ENCODE data around the gene DGKB. TPM values are rescaled to one million over a fixed set of nuclear protein-coding genes. Genes with fewer than 3 reads are reported as not detected.

DGKB gene
- total RNA-seq, 2 experiments from 2014 or later = not detected

GRCh38 chr7:14868937-14869336 lies 33.6 kb downstream of the DGKB start:
- ChIA-PET CTCF (no interaction called here), POLR2A (no interaction called here)

GRCh38 chr7:14861456-14861855 lies 41.1 kb downstream of the DGKB start:
- CTCF ChIA-PET = no interaction called here
- POLR2A ChIA-PET = no interaction called here

GRCh38 chr7:14859267-14859666 lies 43.3 kb downstream of the DGKB start:
- ChIA-PET CTCF (interaction anchor here (1.5 kb wide), 1 partner anchor 23 kb away, joined by 3 read pairs; no protein-coding TSS in a partner anchor), POLR2A (no interaction called here)

GRCh38 chr7:14858866-14859265 lies 43.7 kb downstream of the DGKB start:
- CTCF ChIA-PET = interaction anchor here (1.5 kb wide), 1 partner anchor 22 kb away, joined by 3 read pairs; no protein-coding TSS in a partner anchor
- POLR2A ChIA-PET = no interaction called here

GRCh38 chr7:14858410-14858809 lies 44.1 kb downstream of the DGKB start:
- ChIA-PET POLR2A (no interaction called here), CTCF (interaction anchor here (1.5 kb wide), 1 partner anchor 22 kb away, joined by 3 read pairs; no protein-coding TSS in a partner anchor)

GRCh38 chr7:14855033-14855794 lies 47.3 kb downstream of the DGKB start:
- POLR2A ChIA-PET = no interaction called here
- CTCF ChIA-PET = no interaction called here

- CTCF ChIA-PET = no interaction called here
These were observed 48.1 kb downstream of the DGKB start for GRCh38 chr7:14854471-14854870.

GRCh38 chr7:14851610-14852009 lies 50.9 kb downstream of the DGKB start:
- POLR2A ChIA-PET = no interaction called here
- CTCF ChIA-PET = no interaction called here

More at GRCh38 chr7:14854471-14854870, 48.1 kb downstream of the DGKB start:
- POLR2A ChIA-PET = no interaction called here

- CTCF ChIA-PET = no interaction called here
- POLR2A ChIA-PET = no interaction called here
These were observed 52.5 kb downstream of the DGKB start for GRCh38 chr7:14850039-14850438.

- POLR2A ChIA-PET = no interaction called here
- CTCF ChIA-PET = no interaction called here
These were observed 56.1 kb downstream of the DGKB start for GRCh38 chr7:14846405-14846804.

GRCh38 chr7:14843755-14844154 lies 58.8 kb downstream of the DGKB start:
- POLR2A ChIA-PET = no interaction called here
- CTCF ChIA-PET = no interaction called here

GRCh38 chr7:14842523-14842922 lies 60.0 kb downstream of the DGKB start:
- CTCF ChIA-PET = no interaction called here
- POLR2A ChIA-PET = no interaction called here

GRCh38 chr7:14841869-14842268 lies 60.7 kb downstream of the DGKB start:
- POLR2A ChIA-PET = no interaction called here
- CTCF ChIA-PET = no interaction called here

GRCh38 chr7:14841086-14841485 lies 61.5 kb downstream of the DGKB start:
- POLR2A ChIA-PET = no interaction called here
- CTCF ChIA-PET = no interaction called here

- ChIA-PET CTCF (no interaction called here), POLR2A (no interaction called here)
These were observed 63.2 kb downstream of the DGKB start for GRCh38 chr7:14839307-14839706.

GRCh38 chr7:14837216-14837615 lies 65.3 kb downstream of the DGKB start:
- ChIA-PET CTCF (interaction anchor here (0.7 kb wide), 1 partner anchor 22 kb away, joined by 3 read pairs; no protein-coding TSS in a partner anchor), POLR2A (no interaction called here)

GRCh38 chr7:14836571-14837189 lies 65.9 kb downstream of the DGKB start:
- ChIA-PET CTCF (interaction anchor here (0.7 kb wide), 1 partner anchor 22 kb away, joined by 3 read pairs; no protein-coding TSS in a partner anchor), POLR2A (no interaction called here)

GRCh38 chr7:14836006-14836405 lies 66.5 kb downstream of the DGKB start:
- CTCF ChIA-PET = no interaction called here
- POLR2A ChIA-PET = no interaction called here

GRCh38 chr7:14835384-14835783 lies 67.2 kb downstream of the DGKB start:
- ChIA-PET CTCF (no interaction called here), POLR2A (no interaction called here)

- CTCF ChIA-PET = no interaction called here
- POLR2A ChIA-PET = no interaction called here
These were observed 67.7 kb downstream of the DGKB start for GRCh38 chr7:14834883-14835282.

GRCh38 chr7:14834456-14834855 lies 68.1 kb downstream of the DGKB start:
- CTCF ChIA-PET = no interaction called here
- POLR2A ChIA-PET = no interaction called here

- ChIA-PET POLR2A (no interaction called here), CTCF (no interaction called here)
These were observed 68.8 kb downstream of the DGKB start for GRCh38 chr7:14833707-14834106.

All from activated CD8-positive, alpha-beta memory T cell treated with anti-CD3 and anti-CD28 coated beads for 36 hours (primary cell).